A673 (cell line): ENCODE measurements around the gene KCNMA1. TPM values are rescaled to one million over a fixed set of nuclear protein-coding genes. Genes with fewer than 3 reads are reported as not detected.

Experiments
- BruUV-seq: library from RNA; stranded (reverse); fragments of 400-500 nt; replicated peaks from 2 replicates; lab custom pipeline; 2021; lab: Mats Ljungman, UMichigan
- CTCF ChIA-PET: fragments of 300-600 bp; sonication (Branson Sonifier 250); formaldehyde crosslinking; loops from one replicate; lab custom pipeline; 2022; ENCODE audit warnings: antibody characterized with exemption; lab: Charles Lee
- POLR2A ChIA-PET: fragments of 300-600 bp; sonication (Branson Sonifier 250); formaldehyde crosslinking; loops from one replicate; lab custom pipeline; 2022; ENCODE audit warnings: antibody characterized with exemption; ENCODE audit not compliant: low non-redundant PET; lab: Charles Lee
- DNase-seq: peaks from one replicate; pipeline ENCODE4 v3.0.0-alpha.2; 2015; ENCODE audit warnings: low spot score
- H3K27ac ChIP-seq: fragments of 200-600 bp; sonication (generic); 2 replicates; pipeline ENCODE4 v1.5.1; 2016; ENCODE audit warnings: mixed run types, low read depth, mild to moderate bottlenecking, mixed read lengths, antibody characterized with exemption, low read length; ENCODE audit not compliant: poor library complexity, severe bottlenecking
- H3K27me3 ChIP-seq: fragments of 200-600 bp; sonication (generic); replicated peaks from 2 replicates; pipeline ENCODE4 v1.6.1; 2017; ENCODE audit warnings: mixed run types, low read depth, mild to moderate bottlenecking, mixed read lengths, antibody characterized with exemption, low read length; ENCODE audit not compliant: insufficient read depth, poor library complexity
- H3K36me3 ChIP-seq: fragments of 200-600 bp; sonication (generic); 2 replicates; pipeline ENCODE4 v1.6.1; 2016; ENCODE audit warnings: mixed run types, mild to moderate bottlenecking, mixed read lengths, antibody characterized with exemption, low read length; ENCODE audit not compliant: insufficient read depth, poor library complexity, severe bottlenecking
- H3K4me1 ChIP-seq: fragments of 200-600 bp; sonication (generic); 2 replicates; pipeline ENCODE4 v1.6.1; 2017; ENCODE audit warnings: mixed run types, mild to moderate bottlenecking, mixed read lengths, antibody characterized with exemption, low read length; ENCODE audit not compliant: insufficient read depth, poor library complexity, severe bottlenecking
- H3K4me3 ChIP-seq: fragments of 200-600 bp; sonication (generic); 2 replicates; pipeline ENCODE4 v1.5.1; 2016; ENCODE audit warnings: low read depth, mixed run types, mild to moderate bottlenecking, mixed read lengths, low read length; ENCODE audit not compliant: poor library complexity, severe bottlenecking
- H3K9me3 ChIP-seq: fragments of 200-600 bp; sonication (generic); 2 replicates; pipeline ENCODE4 v1.6.1; 2016; ENCODE audit warnings: mixed run types, low read depth, mild to moderate bottlenecking, mixed read lengths, antibody characterized with exemption, low read length; ENCODE audit not compliant: poor library complexity, severe bottlenecking
- CTCF ChIP-seq: fragments of 300-800, 200-600 bp; sonication (generic); conservative IDR thresholded peaks from 2 replicates; pipeline ENCODE4 v1.5.1; 2017; ENCODE audit warnings: low read depth, mild to moderate bottlenecking, antibody characterized with exemption, low read length, moderate library complexity, mixed read lengths
- EZH2 ChIP-seq: fragments of 200-600 bp; sonication (generic); IDR thresholded peaks from 2 replicates; pipeline ENCODE4 v1.6.1; 2017; ENCODE audit warnings: borderline replicate concordance, low read depth, mild to moderate bottlenecking, mixed read lengths, antibody characterized with exemption, low read length; ENCODE audit not compliant: poor library complexity, severe bottlenecking
- intact Hi-C: fragments of 100-400 bp; cut with micrococcal nuclease; formaldehyde crosslinking; loops from one replicate; pipeline ENCODE4 v1.10.0; 2022; ENCODE audit not compliant: unreplicated experiment
- total RNA-seq: library from RNA; stranded (reverse); gene quantifications from 2 replicates; pipeline ENCODE4 v1.2.3, GENCODE V29; 2021

Gene KCNMA1
- total RNA-seq, 1 experiment from 2014 or later, result 0.84 TPM

GRCh38 chr10:77231884-77232610 lies 405.6 kb downstream of the KCNMA1 start:
- intact Hi-C loops, result no loop called here
- no peak for TF ChIP-seq EZH2
- no peak for TF ChIP-seq CTCF
- no peak overlapping the region for H3K4me3 ChIP-seq
- no peaks in the 10 kb centered on the region for H3K36me3 ChIP-seq
- no peaks in the 10 kb centered on the region for H3K9me3 ChIP-seq
- ChIA-PET CTCF (no interaction called here), POLR2A (no interaction called here)
- BruUV-seq, result no TSS peak
- DNase-seq, result no peak
- H3K4me1 ChIP-seq, result no peaks in the 10 kb centered on the region
- no peak overlapping the region for H3K27ac ChIP-seq
- H3K27me3 ChIP-seq, result no peaks in the 10 kb centered on the region

GRCh38 chr10:77231375-77231774 lies 406.2 kb downstream of the KCNMA1 start:
- ChIA-PET CTCF (no interaction called here), POLR2A (no interaction called here)
- no peak overlapping the region for H3K4me3 ChIP-seq
- H3K36me3 ChIP-seq, result no peaks in the 10 kb centered on the region
- H3K9me3 ChIP-seq, result no peaks in the 10 kb centered on the region
- H3K4me1 ChIP-seq, result no peaks in the 10 kb centered on the region
- intact Hi-C loops, result no loop called here
- no peak for DNase-seq
- TF ChIP-seq EZH2 (no peak), CTCF (no peak)
- no TSS peak for BruUV-seq
- no peak overlapping the region for H3K27ac ChIP-seq
- H3K27me3 ChIP-seq, result no peaks in the 10 kb centered on the region

GRCh38 chr10:77230194-77230593 lies 407.4 kb downstream of the KCNMA1 start:
- Histone ChIP-seq H3K9me3 (no peaks in the 10 kb centered on the region), H3K4me1 (no peaks in the 10 kb centered on the region), H3K27me3 (no peaks in the 10 kb centered on the region), H3K4me3 (no peak overlapping the region), H3K27ac (no peak overlapping the region), H3K36me3 (no peaks in the 10 kb centered on the region)
- POLR2A ChIA-PET, result interaction anchor here (0.6 kb wide), 1 partner anchor 27 kb away, joined by 12 read pairs; no protein-coding TSS in a partner anchor
- DNase-seq, result no peak
- TF ChIP-seq EZH2 (no peak), CTCF (no peak)
- CTCF ChIA-PET, result no interaction called here
- BruUV-seq, result no TSS peak
- intact Hi-C loops, result no loop called here
